GM23338 (cell line): ENCODE results near the gene POU2F3. TPM values are rescaled to one million over a fixed set of nuclear protein-coding genes. Genes with fewer than 3 reads are reported as not detected.

Experiments used
- ATAC-seq: fragments of 200-7000 bp; cut with Tn5 transposase; 3 replicates; pipeline ENCODE4 v1.9.1; 2020
- DNase-seq: peaks from one replicate; pipeline ENCODE4 v3.0.0-alpha.2; 2015; ENCODE audit warnings: low spot score
- H2AFZ ChIP-seq: fragments of 200-600 bp; sonication (generic); 2 replicates; pipeline ENCODE4 v1.8.0; 2016; ENCODE audit warnings: antibody characterized with exemption, mild to moderate bottlenecking, moderate library complexity
- H3F3A ChIP-seq: fragments of 200-600 bp; sonication (generic); replicated peaks from 2 replicates; pipeline ENCODE4 v1.8.0; 2017; ENCODE audit warnings: antibody characterized with exemption, mixed run types, low read depth
- H3K27ac ChIP-seq: fragments of 200-600 bp; sonication (generic); 2 replicates; pipeline ENCODE4 v1.6.1; 2016; ENCODE audit warnings: low read depth
- H3K27me3 ChIP-seq: fragments of 200-600 bp; sonication (generic); 2 replicates; pipeline ENCODE4 v1.8.0; 2016; ENCODE audit warnings: mild to moderate bottlenecking, mixed run types, moderate library complexity; ENCODE audit not compliant: insufficient read depth
- H3K36me3 ChIP-seq: fragments of 200-600 bp; sonication (generic); 2 replicates; pipeline ENCODE4 v1.8.0; 2016; ENCODE audit warnings: mild to moderate bottlenecking; ENCODE audit not compliant: insufficient read depth
- H3K4me1 ChIP-seq: fragments of 200-600 bp; sonication (generic); 2 replicates; pipeline ENCODE4 v1.8.0; 2016; ENCODE audit warnings: mild to moderate bottlenecking, moderate library complexity; ENCODE audit not compliant: insufficient read depth
- H3K4me2 ChIP-seq: fragments of 200-600 bp; sonication (generic); 2 replicates; pipeline ENCODE4 v1.7.1; 2017; ENCODE audit warnings: mixed run types
- H3K4me3 ChIP-seq: fragments of 200-600 bp; sonication (generic); 2 replicates; pipeline ENCODE4 v1.6.1; 2016; ENCODE audit warnings: mixed run types
- H3K79me2 ChIP-seq: fragments of 200-600 bp; sonication (generic); replicated peaks from 2 replicates; pipeline ENCODE4 v1.8.0; 2017; ENCODE audit warnings: mild to moderate bottlenecking; ENCODE audit not compliant: insufficient read depth
- H3K9me2 ChIP-seq: fragments of 200-600 bp; sonication (generic); 2 replicates; pipeline ENCODE4 v1.8.0; 2017; ENCODE audit not compliant: insufficient read depth
- H4K20me1 ChIP-seq: fragments of 200-600 bp; sonication (generic); replicated peaks from 2 replicates; pipeline ENCODE4 v1.8.0; 2017; ENCODE audit warnings: mild to moderate bottlenecking; ENCODE audit not compliant: insufficient read depth
- H3K27ac Mint-ChIP-seq: 2 replicates; pipeline ENCODE4 v1.8.0; 2020; ENCODE audit warnings: inconsistent platforms, mild to moderate bottlenecking, moderate library complexity, mixed read lengths
- H3K27me3 Mint-ChIP-seq: 3 replicates; pipeline ENCODE4 v1.8.0; 2022; ENCODE audit warnings: low read depth, mild to moderate bottlenecking, moderate library complexity, mixed read lengths, inconsistent platforms; ENCODE audit not compliant: insufficient read depth, poor library complexity
- H3K36me3 Mint-ChIP-seq: 3 replicates; pipeline ENCODE4 v1.8.0; 2021; ENCODE audit warnings: low read depth, mild to moderate bottlenecking, inconsistent platforms, moderate library complexity, mixed read lengths
- H3K4me1 Mint-ChIP-seq: 3 replicates; pipeline ENCODE4 v1.8.0; 2020; ENCODE audit warnings: mild to moderate bottlenecking, inconsistent platforms, mixed read lengths
- H3K4me3 Mint-ChIP-seq: 3 replicates; pipeline ENCODE4 v1.8.0; 2021; ENCODE audit warnings: moderate library complexity, mild to moderate bottlenecking, inconsistent platforms, mixed read lengths
- H3K9me3 Mint-ChIP-seq: 3 replicates; pipeline ENCODE4 v1.8.0; 2020; ENCODE audit warnings: moderate library complexity, mild to moderate bottlenecking, inconsistent platforms, mixed read lengths
- EZH2 ChIP-seq: fragments of 200-600 bp; sonication (generic); IDR thresholded peaks from one replicate; pipeline ENCODE4 v1.8.0; 2017; ENCODE audit warnings: antibody characterized with exemption, mild to moderate bottlenecking, low read depth; ENCODE audit not compliant: unreplicated experiment
- EZH2phosphoT487 ChIP-seq: fragments of 200-600 bp; sonication (generic); IDR thresholded peaks from one replicate; pipeline ENCODE4 v1.8.1; 2018; ENCODE audit warnings: antibody characterized with exemption; ENCODE audit not compliant: unreplicated experiment
- JUNB ChIP-seq: IDR thresholded peaks from one replicate; pipeline ENCODE4 v1.6.1; 2016; ENCODE audit warnings: antibody characterized with exemption; ENCODE audit not compliant: unreplicated experiment
- POLR2AphosphoS5 ChIP-seq: IDR thresholded peaks from 2 replicates; pipeline ENCODE4 v1.6.1; 2016; ENCODE audit warnings: antibody characterized with exemption, low read depth
- STAT1 ChIP-seq: IDR thresholded peaks from one replicate; pipeline ENCODE4 v1.6.1; 2016; ENCODE audit warnings: antibody characterized with exemption; ENCODE audit not compliant: unreplicated experiment
- ZNF114 ChIP-seq: fragments of 250-450 bp; sonication (Bioruptor Pico); IDR thresholded peaks from 2 replicates; pipeline ENCODE4 v1.5.0; 2020; ENCODE audit warnings: mild to moderate bottlenecking, moderate library complexity
- ZNF331 ChIP-seq: fragments of 250-450 bp; sonication (Bioruptor Pico); IDR thresholded peaks from 2 replicates; pipeline ENCODE4 v1.5.0; 2020; ENCODE audit warnings: low read depth, mild to moderate bottlenecking, moderate library complexity
- polyA plus RNA-seq: library from polyadenylated mRNA; unstranded; fragments of >200 nt; fragmentation: Nextera tagmentation; extraction: Ambion mirVana; gene quantifications from 2 replicates; pipeline ENCODE4 v1.2.1, GENCODE V29; 2016
- total RNA-seq: library from RNA; depleted of rRNA; stranded (reverse); fragments of >200 nt; shearing (Covaris generic); gene quantifications from 2 replicates; pipeline ENCODE4 v1.2.3, GENCODE V29; 2014
- TF ChIP-seq, protein P1 (sequence below): fragments of 250-450 bp; sonication (Bioruptor Pico); IDR thresholded peaks from 2 replicates; pipeline ENCODE4 v1.5.0; 2020; ENCODE audit warnings: mild to moderate bottlenecking, moderate library complexity
- TF ChIP-seq, protein P2 (sequence below): IDR thresholded peaks from 2 replicates; pipeline ENCODE4 v1.6.1; 2016; ENCODE audit warnings: antibody characterized with exemption
- TF ChIP-seq, protein P3 (sequence below): IDR thresholded peaks from one replicate; pipeline ENCODE4 v1.6.1; 2018; ENCODE audit warnings: antibody characterized with exemption; ENCODE audit not compliant: unreplicated experiment
- TF ChIP-seq, protein P4 (sequence below), 2 experiments: fragments of 200-600 bp in 1 of 2; sonication (generic) in 1 of 2; conservative IDR thresholded peaks; 2 replicates each; pipeline versions ENCODE4 v1.5.1 to v1.6.1; 2016 to 2017; ENCODE audit warnings: antibody characterized with exemption in 2 of 2, low read depth in 2 of 2, mild to moderate bottlenecking in 2 of 2, moderate library complexity in 1 of 2

Gene POU2F3
- total and polyA plus RNA-seq, 2 experiments from 2014 or later: 0.45 to 0.79 TPM

DNA sequence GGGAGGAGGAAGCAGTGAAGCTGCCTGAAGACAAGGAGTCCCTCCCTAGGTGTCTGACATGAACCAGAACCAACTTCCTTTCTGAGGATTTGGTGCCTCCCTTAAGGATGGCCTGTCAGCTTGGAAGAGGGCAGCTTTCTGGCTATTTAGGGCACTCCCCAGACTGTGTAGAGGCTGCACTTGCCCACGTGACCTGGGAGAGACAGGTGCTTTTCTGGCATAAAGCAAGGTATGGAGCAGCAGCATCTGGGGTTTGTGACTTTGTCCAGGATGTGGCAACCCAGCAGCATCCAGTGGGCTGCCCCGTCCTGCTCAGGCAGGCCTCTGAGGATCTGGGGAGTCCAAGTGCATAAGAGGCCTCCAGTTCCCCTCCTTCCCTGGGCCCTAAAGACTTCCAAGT, 43.2 kb downstream of the POU2F3 start (continued):
- TF ChIP-seq, protein P1, sequence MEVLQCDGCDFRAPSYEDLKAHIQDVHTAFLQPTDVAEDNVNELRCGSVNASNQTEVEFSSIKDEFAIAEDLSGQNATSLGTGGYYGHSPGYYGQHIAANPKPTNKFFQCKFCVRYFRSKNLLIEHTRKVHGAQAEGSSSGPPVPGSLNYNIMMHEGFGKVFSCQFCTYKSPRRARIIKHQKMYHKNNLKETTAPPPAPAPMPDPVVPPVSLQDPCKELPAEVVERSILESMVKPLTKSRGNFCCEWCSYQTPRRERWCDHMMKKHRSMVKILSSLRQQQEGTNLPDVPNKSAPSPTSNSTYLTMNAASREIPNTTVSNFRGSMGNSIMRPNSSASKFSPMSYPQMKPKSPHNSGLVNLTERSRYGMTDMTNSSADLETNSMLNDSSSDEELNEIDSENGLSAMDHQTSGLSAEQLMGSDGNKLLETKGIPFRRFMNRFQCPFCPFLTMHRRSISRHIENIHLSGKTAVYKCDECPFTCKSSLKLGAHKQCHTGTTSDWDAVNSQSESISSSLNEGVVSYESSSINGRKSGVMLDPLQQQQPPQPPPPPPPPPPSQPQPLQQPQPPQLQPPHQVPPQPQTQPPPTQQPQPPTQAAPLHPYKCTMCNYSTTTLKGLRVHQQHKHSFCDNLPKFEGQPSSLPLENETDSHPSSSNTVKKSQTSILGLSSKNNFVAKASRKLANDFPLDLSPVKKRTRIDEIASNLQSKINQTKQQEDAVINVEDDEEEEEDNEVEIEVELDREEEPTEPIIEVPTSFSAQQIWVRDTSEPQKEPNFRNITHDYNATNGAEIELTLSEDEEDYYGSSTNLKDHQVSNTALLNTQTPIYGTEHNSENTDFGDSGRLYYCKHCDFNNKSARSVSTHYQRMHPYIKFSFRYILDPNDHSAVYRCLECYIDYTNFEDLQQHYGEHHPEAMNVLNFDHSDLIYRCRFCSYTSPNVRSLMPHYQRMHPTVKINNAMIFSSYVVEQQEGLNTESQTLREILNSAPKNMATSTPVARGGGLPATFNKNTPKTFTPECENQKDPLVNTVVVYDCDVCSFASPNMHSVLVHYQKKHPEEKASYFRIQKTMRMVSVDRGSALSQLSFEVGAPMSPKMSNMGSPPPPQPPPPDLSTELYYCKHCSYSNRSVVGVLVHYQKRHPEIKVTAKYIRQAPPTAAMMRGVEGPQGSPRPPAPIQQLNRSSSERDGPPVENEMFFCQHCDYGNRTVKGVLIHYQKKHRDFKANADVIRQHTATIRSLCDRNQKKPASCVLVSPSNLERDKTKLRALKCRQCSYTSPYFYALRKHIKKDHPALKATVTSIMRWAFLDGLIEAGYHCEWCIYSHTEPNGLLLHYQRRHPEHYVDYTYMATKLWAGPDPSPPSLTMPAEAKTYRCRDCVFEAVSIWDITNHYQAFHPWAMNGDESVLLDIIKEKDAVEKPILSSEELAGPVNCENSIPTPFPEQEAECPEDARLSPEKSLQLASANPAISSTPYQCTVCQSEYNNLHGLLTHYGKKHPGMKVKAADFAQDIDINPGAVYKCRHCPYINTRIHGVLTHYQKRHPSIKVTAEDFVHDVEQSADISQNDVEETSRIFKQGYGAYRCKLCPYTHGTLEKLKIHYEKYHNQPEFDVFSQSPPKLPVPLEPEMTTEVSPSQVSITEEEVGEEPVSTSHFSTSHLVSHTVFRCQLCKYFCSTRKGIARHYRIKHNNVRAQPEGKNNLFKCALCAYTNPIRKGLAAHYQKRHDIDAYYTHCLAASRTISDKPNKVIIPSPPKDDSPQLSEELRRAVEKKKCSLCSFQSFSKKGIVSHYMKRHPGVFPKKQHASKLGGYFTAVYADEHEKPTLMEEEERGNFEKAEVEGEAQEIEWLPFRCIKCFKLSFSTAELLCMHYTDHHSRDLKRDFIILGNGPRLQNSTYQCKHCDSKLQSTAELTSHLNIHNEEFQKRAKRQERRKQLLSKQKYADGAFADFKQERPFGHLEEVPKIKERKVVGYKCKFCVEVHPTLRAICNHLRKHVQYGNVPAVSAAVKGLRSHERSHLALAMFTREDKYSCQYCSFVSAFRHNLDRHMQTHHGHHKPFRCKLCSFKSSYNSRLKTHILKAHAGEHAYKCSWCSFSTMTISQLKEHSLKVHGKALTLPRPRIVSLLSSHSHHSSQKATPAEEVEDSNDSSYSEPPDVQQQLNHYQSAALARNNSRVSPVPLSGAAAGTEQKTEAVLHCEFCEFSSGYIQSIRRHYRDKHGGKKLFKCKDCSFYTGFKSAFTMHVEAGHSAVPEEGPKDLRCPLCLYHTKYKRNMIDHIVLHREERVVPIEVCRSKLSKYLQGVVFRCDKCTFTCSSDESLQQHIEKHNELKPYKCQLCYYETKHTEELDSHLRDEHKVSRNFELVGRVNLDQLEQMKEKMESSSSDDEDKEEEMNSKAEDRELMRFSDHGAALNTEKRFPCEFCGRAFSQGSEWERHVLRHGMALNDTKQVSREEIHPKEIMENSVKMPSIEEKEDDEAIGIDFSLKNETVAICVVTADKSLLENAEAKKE (CRISPR knock-in tag): no peak
- TF ChIP-seq ZNF114 (CRISPR knock-in tag) (no peak), EZH2 (no peak), POLR2AphosphoS5 (no peak)
- TF ChIP-seq, protein P2, sequence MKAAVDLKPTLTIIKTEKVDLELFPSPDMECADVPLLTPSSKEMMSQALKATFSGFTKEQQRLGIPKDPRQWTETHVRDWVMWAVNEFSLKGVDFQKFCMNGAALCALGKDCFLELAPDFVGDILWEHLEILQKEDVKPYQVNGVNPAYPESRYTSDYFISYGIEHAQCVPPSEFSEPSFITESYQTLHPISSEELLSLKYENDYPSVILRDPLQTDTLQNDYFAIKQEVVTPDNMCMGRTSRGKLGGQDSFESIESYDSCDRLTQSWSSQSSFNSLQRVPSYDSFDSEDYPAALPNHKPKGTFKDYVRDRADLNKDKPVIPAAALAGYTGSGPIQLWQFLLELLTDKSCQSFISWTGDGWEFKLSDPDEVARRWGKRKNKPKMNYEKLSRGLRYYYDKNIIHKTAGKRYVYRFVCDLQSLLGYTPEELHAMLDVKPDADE: no peak

DNA sequence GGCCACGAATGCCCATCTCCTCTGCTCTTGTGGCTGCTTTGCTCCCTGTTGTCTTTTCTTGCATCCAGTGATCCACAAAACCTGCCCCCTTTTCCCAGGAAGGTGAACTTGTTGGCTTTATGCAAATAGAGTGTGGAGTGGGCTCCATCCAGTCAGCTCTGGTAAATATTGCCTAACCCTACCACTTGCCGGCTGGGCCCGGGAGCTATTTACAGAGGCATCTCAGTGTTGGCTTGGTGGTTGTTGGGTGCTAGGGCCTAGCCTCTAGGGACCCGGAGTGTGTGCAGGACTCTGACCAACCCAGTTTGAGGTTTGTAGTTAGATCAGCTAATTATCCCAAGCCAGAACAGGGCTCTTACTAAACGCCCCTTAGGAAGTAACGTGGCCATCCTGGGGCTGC, 44.3 kb downstream of the POU2F3 start:
- peaks cover 7% of the 10 kb centered on the region for H3K4me1 Mint-ChIP-seq
- no peaks in the 10 kb centered on the region for H3K9me2 ChIP-seq
- H3K27me3 Mint-ChIP-seq: peaks cover 9% of the 10 kb centered on the region
- no peaks in the 10 kb centered on the region for H3K27me3 ChIP-seq
- H3K4me2 ChIP-seq: no peak overlapping the region
- no peak overlapping the region for H3K4me3 Mint-ChIP-seq
- no peak overlapping the region for H3K27ac Mint-ChIP-seq
- no peak for DNase-seq
- H3F3A ChIP-seq: no peaks in the 10 kb centered on the region
- H3K4me3 ChIP-seq: no peak overlapping the region
- no peak overlapping the region for H2AFZ ChIP-seq
- H3K36me3 Mint-ChIP-seq: no peaks in the 10 kb centered on the region
- H3K36me3 ChIP-seq: no peaks in the 10 kb centered on the region
- H4K20me1 ChIP-seq: no peaks in the 10 kb centered on the region
- peaks cover 7% of the 10 kb centered on the region for H3K4me1 ChIP-seq
- ATAC-seq: no peak
- H3K9me3 Mint-ChIP-seq: no peaks in the 10 kb centered on the region; the same call in 2 of the 3 replicates
- H3K27ac ChIP-seq: no peak overlapping the region
- no peaks in the 10 kb centered on the region for H3K79me2 ChIP-seq
- TF ChIP-seq STAT1 (no peak), EZH2 (no peak), EZH2phosphoT487 (no peak), ZNF114 (CRISPR knock-in tag) (no peak), ZNF331 (CRISPR knock-in tag) (no peak), JUNB (no peak)
- TF ChIP-seq, protein P3, sequence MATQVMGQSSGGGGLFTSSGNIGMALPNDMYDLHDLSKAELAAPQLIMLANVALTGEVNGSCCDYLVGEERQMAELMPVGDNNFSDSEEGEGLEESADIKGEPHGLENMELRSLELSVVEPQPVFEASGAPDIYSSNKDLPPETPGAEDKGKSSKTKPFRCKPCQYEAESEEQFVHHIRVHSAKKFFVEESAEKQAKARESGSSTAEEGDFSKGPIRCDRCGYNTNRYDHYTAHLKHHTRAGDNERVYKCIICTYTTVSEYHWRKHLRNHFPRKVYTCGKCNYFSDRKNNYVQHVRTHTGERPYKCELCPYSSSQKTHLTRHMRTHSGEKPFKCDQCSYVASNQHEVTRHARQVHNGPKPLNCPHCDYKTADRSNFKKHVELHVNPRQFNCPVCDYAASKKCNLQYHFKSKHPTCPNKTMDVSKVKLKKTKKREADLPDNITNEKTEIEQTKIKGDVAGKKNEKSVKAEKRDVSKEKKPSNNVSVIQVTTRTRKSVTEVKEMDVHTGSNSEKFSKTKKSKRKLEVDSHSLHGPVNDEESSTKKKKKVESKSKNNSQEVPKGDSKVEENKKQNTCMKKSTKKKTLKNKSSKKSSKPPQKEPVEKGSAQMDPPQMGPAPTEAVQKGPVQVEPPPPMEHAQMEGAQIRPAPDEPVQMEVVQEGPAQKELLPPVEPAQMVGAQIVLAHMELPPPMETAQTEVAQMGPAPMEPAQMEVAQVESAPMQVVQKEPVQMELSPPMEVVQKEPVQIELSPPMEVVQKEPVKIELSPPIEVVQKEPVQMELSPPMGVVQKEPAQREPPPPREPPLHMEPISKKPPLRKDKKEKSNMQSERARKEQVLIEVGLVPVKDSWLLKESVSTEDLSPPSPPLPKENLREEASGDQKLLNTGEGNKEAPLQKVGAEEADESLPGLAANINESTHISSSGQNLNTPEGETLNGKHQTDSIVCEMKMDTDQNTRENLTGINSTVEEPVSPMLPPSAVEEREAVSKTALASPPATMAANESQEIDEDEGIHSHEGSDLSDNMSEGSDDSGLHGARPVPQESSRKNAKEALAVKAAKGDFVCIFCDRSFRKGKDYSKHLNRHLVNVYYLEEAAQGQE: no peak
- TF ChIP-seq, protein P4, sequence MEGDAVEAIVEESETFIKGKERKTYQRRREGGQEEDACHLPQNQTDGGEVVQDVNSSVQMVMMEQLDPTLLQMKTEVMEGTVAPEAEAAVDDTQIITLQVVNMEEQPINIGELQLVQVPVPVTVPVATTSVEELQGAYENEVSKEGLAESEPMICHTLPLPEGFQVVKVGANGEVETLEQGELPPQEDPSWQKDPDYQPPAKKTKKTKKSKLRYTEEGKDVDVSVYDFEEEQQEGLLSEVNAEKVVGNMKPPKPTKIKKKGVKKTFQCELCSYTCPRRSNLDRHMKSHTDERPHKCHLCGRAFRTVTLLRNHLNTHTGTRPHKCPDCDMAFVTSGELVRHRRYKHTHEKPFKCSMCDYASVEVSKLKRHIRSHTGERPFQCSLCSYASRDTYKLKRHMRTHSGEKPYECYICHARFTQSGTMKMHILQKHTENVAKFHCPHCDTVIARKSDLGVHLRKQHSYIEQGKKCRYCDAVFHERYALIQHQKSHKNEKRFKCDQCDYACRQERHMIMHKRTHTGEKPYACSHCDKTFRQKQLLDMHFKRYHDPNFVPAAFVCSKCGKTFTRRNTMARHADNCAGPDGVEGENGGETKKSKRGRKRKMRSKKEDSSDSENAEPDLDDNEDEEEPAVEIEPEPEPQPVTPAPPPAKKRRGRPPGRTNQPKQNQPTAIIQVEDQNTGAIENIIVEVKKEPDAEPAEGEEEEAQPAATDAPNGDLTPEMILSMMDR (conservative IDR thresholded peaks at IDR 0.05; ENCODE audit: low read depth in 2 of 2): no peak
